Measurements from ENCODE around the gene KIF27. TPM values are rescaled to one million over a fixed set of nuclear protein-coding genes. Genes with fewer than 3 reads are reported as not detected.
"Not testable (repeated sequence)": the region's sequence is repeated elsewhere in the genome, so short reads cannot be mapped to it uniquely, and the experiment has no call there.

Gene KIF27
- total RNA-seq, 4 donors from 2014 or later = 0.75 to 5.2 (median 3.6) TPM

GRCh38 chr9:83804454-83804853 lies 116.8 kb downstream of the KIF27 start:
- DNase-seq; H3K27ac ChIP-seq; H3K4me1 ChIP-seq; H3K4me3 ChIP-seq; intact Hi-C loops (cut with DNase I; ENCODE audit: low total_unique reads); H3K36me3 ChIP-seq; H3K27me3 ChIP-seq; in situ Hi-C loops (cut with MboI; ENCODE audit: low pct_ligation_motif_present in 1 of 4, low pct_unique_long_range_greater_than_20kb in 1 of 4, low sequenced_read_pairs in 3 of 4); H3K9me3 ChIP-seq: not testable (repeated sequence)
- WGBS, 2 donors (ENCODE audit: low coverage in 1 of 2) = no CpG with 5 or more reads among the region's 31 CpGs

GRCh38 chr9:83803941-83804340 lies 117.3 kb downstream of the KIF27 start:
- in situ Hi-C loops (cut with MboI; ENCODE audit: low pct_ligation_motif_present in 1 of 4, low pct_unique_long_range_greater_than_20kb in 1 of 4, low sequenced_read_pairs in 3 of 4); H3K4me1 ChIP-seq; H3K27ac ChIP-seq; H3K27me3 ChIP-seq; intact Hi-C loops (cut with DNase I; ENCODE audit: low total_unique reads); H3K9me3 ChIP-seq; DNase-seq; H3K36me3 ChIP-seq; H3K4me3 ChIP-seq: not testable (repeated sequence)
- WGBS, 2 donors (ENCODE audit: low coverage in 1 of 2) = 99% methylated on average over 16 of the region's 33 CpGs; no CpG with 5 or more reads in 1 of the 2 donors

GRCh38 chr9:83800236-83801033 lies 120.8 kb downstream of the KIF27 start:
- H3K36me3 ChIP-seq = peaks cover 0 to 3% (median 0%) of the 10 kb centered on the region in 4 donors
- no peak overlapping the region for H3K4me3 ChIP-seq
- TF ChIP-seq POLR2AphosphoS5 (IDR thresholded peaks at IDR 0.05) = no peak
- no peak for TF ChIP-seq EP300 (IDR thresholded peaks at IDR 0.05; ENCODE audit: low read depth)
- no peak for TF ChIP-seq POLR2A (IDR thresholded peaks at IDR 0.05)
- no peak for TF ChIP-seq CTCF (IDR thresholded peaks at IDR 0.05)
- in situ Hi-C loops (cut with MboI; ENCODE audit: low pct_ligation_motif_present in 1 of 4, low pct_unique_long_range_greater_than_20kb in 1 of 4, low sequenced_read_pairs in 3 of 4) (no loop called here), intact Hi-C loops (cut with DNase I; ENCODE audit: low total_unique reads) (no loop called here)
- DNase-seq = no peak
- no peaks in the 10 kb centered on the region for H3K9me3 ChIP-seq
- H3K27me3 ChIP-seq = no peaks in the 10 kb centered on the region
- H3K4me1 ChIP-seq = no peaks in the 10 kb centered on the region
- no peak overlapping the region for H3K27ac ChIP-seq
- 87 to 100% methylated on average over 5 to 13 of the region's 13 CpGs for WGBS, 2 donors (ENCODE audit: low coverage in 1 of 2)

GRCh38 chr9:83794051-83794450 lies 127.2 kb downstream of the KIF27 start:
- no peak for TF ChIP-seq CTCF (IDR thresholded peaks at IDR 0.05)
- DNase-seq = no peak
- in situ Hi-C loops (cut with MboI; ENCODE audit: low pct_ligation_motif_present in 1 of 4, low pct_unique_long_range_greater_than_20kb in 1 of 4, low sequenced_read_pairs in 3 of 4) = no loop called here
- H3K4me3 ChIP-seq = no peak overlapping the region
- H3K4me1 ChIP-seq = no peaks in the 10 kb centered on the region
- H3K36me3 ChIP-seq = peaks cover 0 to 3% (median 0%) of the 10 kb centered on the region in 4 donors
- no peaks in the 10 kb centered on the region for H3K9me3 ChIP-seq
- no peaks in the 10 kb centered on the region for H3K27me3 ChIP-seq
- WGBS, 2 donors (ENCODE audit: low coverage in 1 of 2) = 83 to 91% methylated on average over 1 to 2 of the region's 2 CpGs
- H3K27ac ChIP-seq = no peak overlapping the region
- intact Hi-C loops (cut with DNase I; ENCODE audit: low total_unique reads) = no loop called here

- Histone ChIP-seq H3K36me3 (peaks cover 0 to under 1% (median 0%) of the 10 kb centered on the region in 4 donors), H3K27ac (no peak overlapping the region), H3K4me3 (no peak overlapping the region), H3K9me3 (no peaks in the 10 kb centered on the region), H3K27me3 (no peaks in the 10 kb centered on the region), H3K4me1 (no peaks in the 10 kb centered on the region)
- no peak for DNase-seq
- intact Hi-C loops (cut with DNase I; ENCODE audit: low total_unique reads) (no loop called here), in situ Hi-C loops (cut with MboI; ENCODE audit: low pct_ligation_motif_present in 1 of 4, low pct_unique_long_range_greater_than_20kb in 1 of 4, low sequenced_read_pairs in 3 of 4) (no loop called here)
- WGBS, 2 donors (ENCODE audit: low coverage in 1 of 2) = 93% methylated on average over 1 of the region's 1 CpG
- no peak for TF ChIP-seq CTCF (IDR thresholded peaks at IDR 0.05)
- TF ChIP-seq EP300 (IDR thresholded peaks at IDR 0.05; ENCODE audit: low read depth) = no peak
- no peak for TF ChIP-seq POLR2AphosphoS5 (IDR thresholded peaks at IDR 0.05)
- no peak for TF ChIP-seq POLR2A (IDR thresholded peaks at IDR 0.05)
Measured at GRCh38 chr9:83792746-83793145, 128.5 kb downstream of the KIF27 start.

Other genes with a start within 250 kb of the KIF27 start
- 10 to 100 TPM; 56.5 to 87.3 (median 72.1) TPM for gene UBQLN1, start 213.5 kb downstream of the KIF27 start, total RNA-seq
- 10 to 100 TPM in 1 of 4 donors, 1 to 10 TPM in 2, not detected in 1; 1.5 to 11.0 (median 6.0) TPM for gene GKAP1, start 103.7 kb downstream of the KIF27 start, total RNA-seq
- 100 to 1,000 TPM; 132 to 406 (median 278) TPM for gene HNRNPK, start 58.8 kb upstream of the KIF27 start, total RNA-seq
- 10 to 100 TPM in 2 of 4 donors, 1 to 10 TPM in 2; 1.8 to 13.1 (median 9.1) TPM for gene RMI1, start 59.4 kb upstream of the KIF27 start, total RNA-seq